ENCODE measurements around the gene SH3GLB2. TPM values are rescaled to one million over a fixed set of nuclear protein-coding genes. Genes with fewer than 3 reads are reported as not detected.

The SH3GLB2 gene
- total RNA-seq, 1 experiment from 2014 or later, result 58.3 TPM

DNA sequence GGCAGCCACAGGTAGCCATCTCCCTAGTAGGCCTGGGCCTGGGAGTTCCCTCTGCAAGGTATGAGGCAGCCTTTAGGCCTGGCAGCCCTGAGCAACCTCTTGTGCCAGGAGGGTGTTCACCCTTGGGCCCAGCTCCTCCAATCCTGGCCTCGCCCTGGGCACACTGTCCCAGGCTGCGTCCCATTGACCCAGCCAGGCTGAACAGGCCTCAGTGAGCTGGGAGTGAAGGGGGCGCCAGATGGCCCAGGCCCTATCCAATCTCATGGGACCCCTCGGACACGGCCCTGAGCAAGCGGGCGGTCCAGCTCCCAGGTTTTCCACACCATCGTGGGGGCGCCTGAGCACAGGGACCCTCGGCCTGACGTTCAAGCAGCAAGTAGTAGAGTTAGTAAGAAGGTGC, 14.5 kb downstream of the SH3GLB2 start:
- H3K27ac Mint-ChIP-seq (ENCODE audit: low read depth, unreplicated experiment), result no peak overlapping the region
- no peaks in the 10 kb centered on the region for H3K9me3 Mint-ChIP-seq (ENCODE audit: unreplicated experiment)
- H3K4me3 Mint-ChIP-seq (ENCODE audit: unreplicated experiment), result no peak overlapping the region
- H3K4me1 Mint-ChIP-seq (ENCODE audit: insufficient read depth, unreplicated experiment), result no peaks in the 10 kb centered on the region
- DNase-seq (ENCODE audit: unreplicated experiment), result no peak
- POLR2A ChIA-PET, result no interaction called here
- TF ChIP-seq, protein P1, sequence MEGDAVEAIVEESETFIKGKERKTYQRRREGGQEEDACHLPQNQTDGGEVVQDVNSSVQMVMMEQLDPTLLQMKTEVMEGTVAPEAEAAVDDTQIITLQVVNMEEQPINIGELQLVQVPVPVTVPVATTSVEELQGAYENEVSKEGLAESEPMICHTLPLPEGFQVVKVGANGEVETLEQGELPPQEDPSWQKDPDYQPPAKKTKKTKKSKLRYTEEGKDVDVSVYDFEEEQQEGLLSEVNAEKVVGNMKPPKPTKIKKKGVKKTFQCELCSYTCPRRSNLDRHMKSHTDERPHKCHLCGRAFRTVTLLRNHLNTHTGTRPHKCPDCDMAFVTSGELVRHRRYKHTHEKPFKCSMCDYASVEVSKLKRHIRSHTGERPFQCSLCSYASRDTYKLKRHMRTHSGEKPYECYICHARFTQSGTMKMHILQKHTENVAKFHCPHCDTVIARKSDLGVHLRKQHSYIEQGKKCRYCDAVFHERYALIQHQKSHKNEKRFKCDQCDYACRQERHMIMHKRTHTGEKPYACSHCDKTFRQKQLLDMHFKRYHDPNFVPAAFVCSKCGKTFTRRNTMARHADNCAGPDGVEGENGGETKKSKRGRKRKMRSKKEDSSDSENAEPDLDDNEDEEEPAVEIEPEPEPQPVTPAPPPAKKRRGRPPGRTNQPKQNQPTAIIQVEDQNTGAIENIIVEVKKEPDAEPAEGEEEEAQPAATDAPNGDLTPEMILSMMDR (IDR thresholded peaks at IDR 0.05; ENCODE audit: unreplicated experiment), result no peak
- intact Hi-C loops (cut with micrococcal nuclease), result no loop called here
- peaks cover 41% of the 10 kb centered on the region for H3K36me3 Mint-ChIP-seq (ENCODE audit: insufficient read depth, unreplicated experiment)
- CTCF ChIA-PET, result interaction anchor here (0.7 kb wide), 1 partner anchor 25 kb away, joined by 3 read pairs; no protein-coding TSS in a partner anchor
- BruUV-seq (replicated peaks), result no TSS peak
- H3K27me3 Mint-ChIP-seq (ENCODE audit: insufficient read depth, unreplicated experiment), result no peaks in the 10 kb centered on the region

DNA sequence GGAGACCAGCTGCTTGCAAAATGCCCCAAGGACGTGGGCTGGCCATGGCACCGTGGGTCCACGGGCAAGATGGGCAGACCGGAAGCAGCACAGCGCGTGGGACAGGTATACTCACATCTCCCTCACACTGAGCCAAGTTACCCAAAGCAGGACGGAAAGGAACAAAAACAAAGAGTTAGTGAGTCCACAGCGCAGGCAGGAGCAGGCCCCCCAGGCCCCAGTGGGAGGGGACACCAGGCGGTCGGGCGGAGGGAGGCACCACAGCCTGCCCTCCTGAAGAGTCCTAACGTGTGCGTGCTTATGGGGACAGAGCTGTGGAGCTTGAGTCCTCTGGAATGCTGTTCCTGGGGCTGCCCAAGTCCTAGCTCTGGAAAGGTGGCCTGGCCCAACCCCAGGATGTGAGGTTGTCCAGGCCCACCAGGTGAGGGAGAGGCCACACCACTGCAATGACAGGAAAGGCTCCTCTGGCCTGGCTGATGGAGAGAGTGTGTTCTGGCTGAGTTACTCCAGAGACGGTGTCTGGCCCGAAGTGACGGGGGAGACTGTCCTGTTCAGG, 15.2 kb downstream of the SH3GLB2 start:
- intact Hi-C loops (cut with micrococcal nuclease), result no loop called here
- TF ChIP-seq, protein P1 (IDR thresholded peaks at IDR 0.05; ENCODE audit: unreplicated experiment), result no peak
- no peak for DNase-seq (ENCODE audit: unreplicated experiment)
- H3K36me3 Mint-ChIP-seq (ENCODE audit: insufficient read depth, unreplicated experiment), result peaks cover 41% of the 10 kb centered on the region
- H3K9me3 Mint-ChIP-seq (ENCODE audit: unreplicated experiment), result no peaks in the 10 kb centered on the region
- no TSS peak for BruUV-seq (replicated peaks)
- no peak overlapping the region for H3K27ac Mint-ChIP-seq (ENCODE audit: low read depth, unreplicated experiment)
- no peak overlapping the region for H3K4me3 Mint-ChIP-seq (ENCODE audit: unreplicated experiment)
- ChIA-PET POLR2A (no interaction called here), CTCF (no interaction called here)
- H3K4me1 Mint-ChIP-seq (ENCODE audit: insufficient read depth, unreplicated experiment), result no peaks in the 10 kb centered on the region
- H3K27me3 Mint-ChIP-seq (ENCODE audit: insufficient read depth, unreplicated experiment), result no peaks in the 10 kb centered on the region

DNA sequence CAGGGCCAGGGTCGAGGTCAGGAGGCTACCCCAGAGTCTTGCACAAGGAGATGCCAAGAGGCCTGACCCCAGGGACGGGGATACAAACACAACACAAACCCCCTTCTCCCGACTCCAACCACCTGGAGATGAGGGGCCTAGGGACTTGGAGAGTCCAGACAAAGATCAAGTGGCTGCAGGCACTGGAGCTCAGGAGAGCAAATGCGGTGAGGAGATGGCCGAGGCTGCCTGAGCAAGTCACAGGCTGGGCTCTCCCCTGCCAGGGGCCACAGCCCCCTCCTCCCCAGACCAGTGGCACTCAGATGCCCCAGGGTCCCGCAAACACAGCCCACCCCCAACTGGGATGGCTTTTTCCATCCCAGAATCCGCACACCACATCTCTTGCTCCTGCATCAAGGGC, 15.8 kb downstream of the SH3GLB2 start:
- H3K4me1 Mint-ChIP-seq (ENCODE audit: insufficient read depth, unreplicated experiment), result no peaks in the 10 kb centered on the region
- TF ChIP-seq, protein P1 (IDR thresholded peaks at IDR 0.05; ENCODE audit: unreplicated experiment), result no peak

DNA sequence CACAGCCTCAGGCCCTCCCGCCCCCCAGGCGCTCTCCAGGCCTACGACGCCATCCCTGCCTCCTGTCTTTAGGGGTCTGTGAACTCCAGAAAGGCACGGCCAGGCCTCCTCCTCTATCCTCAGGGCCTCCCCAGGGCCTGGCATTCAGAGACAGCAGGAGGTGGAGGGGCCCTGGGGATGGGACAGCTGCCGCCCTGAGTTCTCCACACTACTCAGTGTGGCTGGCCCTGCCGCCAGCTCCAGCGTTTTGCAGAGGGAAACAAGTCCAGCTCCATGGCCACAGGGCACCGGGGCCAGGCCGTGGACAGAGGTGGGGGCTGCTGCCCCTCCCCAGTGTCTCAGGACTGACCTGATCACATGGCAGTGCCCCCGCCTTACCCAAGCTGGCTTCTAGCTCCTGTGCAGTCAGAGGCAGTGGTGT, 16.4 kb downstream of the SH3GLB2 start:
- DNase-seq (ENCODE audit: unreplicated experiment), result no peak
- ChIA-PET POLR2A (no interaction called here), CTCF (no interaction called here)
- H3K4me1 Mint-ChIP-seq (ENCODE audit: insufficient read depth, unreplicated experiment), result no peaks in the 10 kb centered on the region
- peaks cover 47% of the 10 kb centered on the region for H3K36me3 Mint-ChIP-seq (ENCODE audit: insufficient read depth, unreplicated experiment)
- BruUV-seq (replicated peaks), result no TSS peak
- H3K27me3 Mint-ChIP-seq (ENCODE audit: insufficient read depth, unreplicated experiment), result no peaks in the 10 kb centered on the region
- intact Hi-C loops (cut with micrococcal nuclease), result no loop called here
- H3K9me3 Mint-ChIP-seq (ENCODE audit: unreplicated experiment), result no peaks in the 10 kb centered on the region
- no peak overlapping the region for H3K27ac Mint-ChIP-seq (ENCODE audit: low read depth, unreplicated experiment)
- TF ChIP-seq, protein P1 (IDR thresholded peaks at IDR 0.05; ENCODE audit: unreplicated experiment), result no peak
- no peak overlapping the region for H3K4me3 Mint-ChIP-seq (ENCODE audit: unreplicated experiment)

More for the DNA sequence above, 15.8 kb downstream of the SH3GLB2 start:
- Mint-ChIP-seq H3K27ac (ENCODE audit: low read depth, unreplicated experiment) (no peak overlapping the region), H3K36me3 (ENCODE audit: insufficient read depth, unreplicated experiment) (peaks cover 43% of the 10 kb centered on the region), H3K9me3 (ENCODE audit: unreplicated experiment) (no peaks in the 10 kb centered on the region), H3K27me3 (ENCODE audit: insufficient read depth, unreplicated experiment) (no peaks in the 10 kb centered on the region), H3K4me3 (ENCODE audit: unreplicated experiment) (no peak overlapping the region)
- intact Hi-C loops (cut with micrococcal nuclease), result no loop called here
- POLR2A ChIA-PET, result no interaction called here
- no peak for DNase-seq (ENCODE audit: unreplicated experiment)
- BruUV-seq (replicated peaks), result no TSS peak
- CTCF ChIA-PET, result no interaction called here

All from MCF 10A (cell line).